OCI-LY7 (cell line): ENCODE results near the gene NSUN2.

Source experiments
- EZH2phosphoT487 ChIP-seq: fragments of 200-600 bp; sonication (generic); IDR thresholded peaks from 2 replicates; pipeline ENCODE4 v1.6.1; 2018; ENCODE audit warnings: low read depth, borderline replicate concordance, mild to moderate bottlenecking, mixed run types, antibody characterized with exemption, low read length, moderate library complexity, mixed read lengths
- TF ChIP-seq, protein P1 (sequence below): fragments of 200-600 bp; sonication (generic); conservative IDR thresholded peaks from 2 replicates; pipeline ENCODE4 v1.5.1; 2014; ENCODE audit warnings: mild to moderate bottlenecking, antibody characterized with exemption, low read length, moderate library complexity, mixed read lengths

DNA sequence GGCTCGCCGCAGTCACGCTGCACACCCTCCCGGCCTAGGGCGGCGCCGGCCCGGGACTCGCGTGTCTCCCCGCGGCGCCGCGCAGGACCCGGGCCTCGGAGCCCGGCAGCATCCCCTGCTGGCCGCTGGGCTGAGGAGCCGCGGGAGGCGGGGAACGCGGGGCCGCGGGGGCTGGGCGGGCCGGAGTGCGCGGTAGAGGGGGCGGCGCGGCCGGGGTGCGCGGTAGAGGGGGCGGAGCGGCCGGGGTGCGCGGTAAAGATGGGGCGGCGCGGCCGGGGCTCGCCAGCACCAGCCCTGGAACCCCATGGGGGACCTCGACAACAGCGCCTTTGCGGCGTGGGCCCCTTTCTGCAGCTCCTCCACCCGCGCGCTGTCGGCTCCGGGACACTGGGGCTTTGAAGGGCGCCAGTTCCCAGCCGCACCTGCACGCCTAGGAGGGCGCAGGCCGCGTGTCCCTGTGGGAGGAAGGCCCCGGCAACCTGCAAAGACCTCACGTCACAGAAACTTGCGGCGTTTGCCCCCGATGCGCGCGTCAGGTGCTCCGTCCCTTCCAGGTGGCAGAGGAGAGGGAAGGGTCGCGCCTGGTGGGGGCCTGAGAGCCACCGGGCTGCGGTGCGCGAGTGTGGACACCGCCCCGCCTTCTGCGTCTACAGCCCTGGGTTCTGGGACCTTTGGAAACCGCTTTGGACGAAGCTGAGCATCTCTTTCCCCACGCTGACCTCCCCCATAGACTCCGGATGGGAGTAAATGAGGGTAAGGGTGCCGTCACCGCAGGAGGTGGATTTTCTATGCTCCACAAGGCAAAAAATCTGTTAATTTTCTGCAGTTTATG is 49.6 kb downstream of the NSUN2 start:
- TF ChIP-seq, protein P1, sequence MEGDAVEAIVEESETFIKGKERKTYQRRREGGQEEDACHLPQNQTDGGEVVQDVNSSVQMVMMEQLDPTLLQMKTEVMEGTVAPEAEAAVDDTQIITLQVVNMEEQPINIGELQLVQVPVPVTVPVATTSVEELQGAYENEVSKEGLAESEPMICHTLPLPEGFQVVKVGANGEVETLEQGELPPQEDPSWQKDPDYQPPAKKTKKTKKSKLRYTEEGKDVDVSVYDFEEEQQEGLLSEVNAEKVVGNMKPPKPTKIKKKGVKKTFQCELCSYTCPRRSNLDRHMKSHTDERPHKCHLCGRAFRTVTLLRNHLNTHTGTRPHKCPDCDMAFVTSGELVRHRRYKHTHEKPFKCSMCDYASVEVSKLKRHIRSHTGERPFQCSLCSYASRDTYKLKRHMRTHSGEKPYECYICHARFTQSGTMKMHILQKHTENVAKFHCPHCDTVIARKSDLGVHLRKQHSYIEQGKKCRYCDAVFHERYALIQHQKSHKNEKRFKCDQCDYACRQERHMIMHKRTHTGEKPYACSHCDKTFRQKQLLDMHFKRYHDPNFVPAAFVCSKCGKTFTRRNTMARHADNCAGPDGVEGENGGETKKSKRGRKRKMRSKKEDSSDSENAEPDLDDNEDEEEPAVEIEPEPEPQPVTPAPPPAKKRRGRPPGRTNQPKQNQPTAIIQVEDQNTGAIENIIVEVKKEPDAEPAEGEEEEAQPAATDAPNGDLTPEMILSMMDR, result no peak
- no peak for TF ChIP-seq EZH2phosphoT487
